Measurements from ENCODE around the gene ARX. TPM values are rescaled to one million over a fixed set of nuclear protein-coding genes. Genes with fewer than 3 reads are reported as not detected.

ARX gene
- total and polyA plus RNA-seq, 2 experiments from 2014 or later, result 0.11 TPM; not detected in 1

DNA sequence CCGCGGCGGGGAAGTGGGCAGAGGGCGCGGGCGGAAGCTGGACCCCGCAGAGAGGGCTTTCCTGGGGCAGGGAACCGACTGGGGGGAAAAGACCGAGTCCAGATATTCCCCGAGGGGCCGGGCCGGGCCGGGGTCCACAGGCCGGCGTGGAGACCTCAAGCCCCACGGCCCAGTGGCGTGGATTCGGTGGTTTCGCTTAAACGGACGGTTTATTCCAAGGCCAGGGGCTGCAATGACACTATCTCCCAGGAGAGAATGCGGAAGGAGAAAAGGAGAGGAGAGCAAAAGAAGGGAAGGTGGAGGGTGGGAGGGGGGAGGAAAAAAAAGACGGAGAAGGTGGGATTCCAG, 10.8 kb downstream of the ARX start:
- TF ChIP-seq, protein P1, sequence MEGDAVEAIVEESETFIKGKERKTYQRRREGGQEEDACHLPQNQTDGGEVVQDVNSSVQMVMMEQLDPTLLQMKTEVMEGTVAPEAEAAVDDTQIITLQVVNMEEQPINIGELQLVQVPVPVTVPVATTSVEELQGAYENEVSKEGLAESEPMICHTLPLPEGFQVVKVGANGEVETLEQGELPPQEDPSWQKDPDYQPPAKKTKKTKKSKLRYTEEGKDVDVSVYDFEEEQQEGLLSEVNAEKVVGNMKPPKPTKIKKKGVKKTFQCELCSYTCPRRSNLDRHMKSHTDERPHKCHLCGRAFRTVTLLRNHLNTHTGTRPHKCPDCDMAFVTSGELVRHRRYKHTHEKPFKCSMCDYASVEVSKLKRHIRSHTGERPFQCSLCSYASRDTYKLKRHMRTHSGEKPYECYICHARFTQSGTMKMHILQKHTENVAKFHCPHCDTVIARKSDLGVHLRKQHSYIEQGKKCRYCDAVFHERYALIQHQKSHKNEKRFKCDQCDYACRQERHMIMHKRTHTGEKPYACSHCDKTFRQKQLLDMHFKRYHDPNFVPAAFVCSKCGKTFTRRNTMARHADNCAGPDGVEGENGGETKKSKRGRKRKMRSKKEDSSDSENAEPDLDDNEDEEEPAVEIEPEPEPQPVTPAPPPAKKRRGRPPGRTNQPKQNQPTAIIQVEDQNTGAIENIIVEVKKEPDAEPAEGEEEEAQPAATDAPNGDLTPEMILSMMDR (IDR thresholded peaks at IDR 0.05; ENCODE audit: poor library complexity), result no peak
- TF ChIP-seq EZH2phosphoT487 (IDR thresholded peaks at IDR 0.05; ENCODE audit: low read depth, severe bottlenecking, unreplicated experiment) (peak; percentile 76), EZH2 (IDR thresholded peaks at IDR 0.05; ENCODE audit: borderline replicate concordance) (peak; percentile 41)

DNA sequence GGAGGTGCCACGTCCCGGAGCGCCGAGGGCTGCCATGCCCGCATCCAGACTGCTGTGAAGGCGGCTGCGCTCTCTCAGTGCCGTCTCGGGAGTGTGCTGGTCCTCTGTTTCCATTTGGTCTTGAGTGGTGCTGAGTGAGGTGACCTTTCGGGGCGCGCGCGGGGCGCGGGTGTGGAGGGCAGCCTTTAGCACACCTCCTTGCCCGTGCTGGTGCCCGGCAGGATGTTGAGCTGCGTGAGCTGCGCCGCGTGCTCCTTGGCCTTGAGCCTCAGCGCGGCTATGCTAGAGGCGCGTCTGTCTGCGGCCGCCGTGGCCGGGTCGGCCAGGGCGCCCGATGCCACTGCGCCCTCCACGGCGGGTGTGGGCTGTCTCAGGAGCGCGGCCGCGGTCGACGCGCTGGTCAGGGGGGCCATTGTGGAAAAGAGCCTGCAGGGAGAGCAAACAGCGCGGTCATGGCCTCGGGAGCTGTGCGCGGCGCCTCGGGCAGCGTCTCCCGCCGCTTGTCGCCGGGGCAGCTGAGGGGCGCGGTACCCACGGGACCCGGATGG, 11.2 kb downstream of the ARX start:
- Histone ChIP-seq H3K9me2 (replicated peaks; ENCODE audit: insufficient read depth) (no peaks in the 10 kb centered on the region), H3K4me2 (peak overlapping the region; percentile 83), H3K27me3 (peaks cover 96% of the 10 kb centered on the region), H2AFZ (peak overlapping the region; percentile 31), H4K20me1 (ENCODE audit: insufficient read depth, poor library complexity, severe bottlenecking) (no peaks in the 10 kb centered on the region), H3K4me3 (no peak overlapping the region), H3K36me3 (replicated peaks; ENCODE audit: insufficient read depth, low read depth) (no peaks in the 10 kb centered on the region), H3K4me1 (ENCODE audit: insufficient read depth) (peaks cover 33% of the 10 kb centered on the region), H3K9me3 (ENCODE audit: low read depth) (no peaks in the 10 kb centered on the region), H3K79me2 (no peaks in the 10 kb centered on the region), H3K27ac (no peak overlapping the region)
- TF ChIP-seq EZH2phosphoT487 (IDR thresholded peaks at IDR 0.05; ENCODE audit: low read depth, severe bottlenecking, unreplicated experiment) (no peak), EZH2 (IDR thresholded peaks at IDR 0.05; ENCODE audit: borderline replicate concordance) (peak; percentile 72)
- WGBS (ENCODE audit: low lambda C conversion rate, missing lambda C conversion rate), result 3% methylated on average over 50 of the region's 59 CpGs
- DNase-seq (ENCODE audit: low spot score), result no peak

More for the DNA sequence above, 10.8 kb downstream of the ARX start:
- no peaks in the 10 kb centered on the region for H3K9me3 ChIP-seq (ENCODE audit: low read depth)
- no peak for DNase-seq (ENCODE audit: low spot score)
- peak overlapping the region; percentile 40 for H2AFZ ChIP-seq
- H3K27ac ChIP-seq, result no peak overlapping the region
- H3K4me1 ChIP-seq (ENCODE audit: insufficient read depth), result peaks cover 33% of the 10 kb centered on the region
- 2% methylated on average over 21 of the region's 23 CpGs for WGBS (ENCODE audit: low lambda C conversion rate, missing lambda C conversion rate)
- H4K20me1 ChIP-seq (ENCODE audit: insufficient read depth, poor library complexity, severe bottlenecking), result no peaks in the 10 kb centered on the region
- no peaks in the 10 kb centered on the region for H3K79me2 ChIP-seq
- H3K4me2 ChIP-seq, result peak overlapping the region; percentile 83
- H3K4me3 ChIP-seq, result peak overlapping the region; percentile 4
- no peaks in the 10 kb centered on the region for H3K9me2 ChIP-seq (replicated peaks; ENCODE audit: insufficient read depth)
- H3K36me3 ChIP-seq (replicated peaks; ENCODE audit: insufficient read depth, low read depth), result no peaks in the 10 kb centered on the region
- peaks cover 96% of the 10 kb centered on the region for H3K27me3 ChIP-seq

DNA sequence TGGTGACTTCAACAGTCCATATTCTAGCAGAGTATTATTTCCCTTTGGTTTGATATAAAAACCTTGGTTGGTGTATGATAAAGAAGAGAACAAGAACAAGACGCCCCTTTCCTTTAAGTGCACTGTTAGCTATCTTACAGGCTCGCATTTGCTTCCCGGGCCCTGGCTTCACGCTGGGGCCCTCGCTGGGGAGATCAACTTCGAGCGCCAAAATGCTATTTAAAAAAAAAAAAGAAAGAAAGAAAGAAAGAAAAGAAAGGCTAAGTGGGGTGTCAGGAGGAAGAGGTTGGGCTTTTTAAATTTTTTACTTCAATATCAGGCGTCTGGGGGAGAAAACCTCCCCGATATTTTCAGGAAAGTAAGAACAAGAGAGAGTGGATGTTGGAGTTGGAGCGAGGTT, 11.7 kb downstream of the ARX start:
- no peak for DNase-seq (ENCODE audit: low spot score)
- Histone ChIP-seq H3K27ac (no peak overlapping the region), H4K20me1 (ENCODE audit: insufficient read depth, poor library complexity, severe bottlenecking) (no peaks in the 10 kb centered on the region), H3K4me3 (no peak overlapping the region), H3K4me1 (ENCODE audit: insufficient read depth) (peaks cover 33% of the 10 kb centered on the region), H3K79me2 (no peaks in the 10 kb centered on the region), H3K27me3 (peaks cover 95% of the 10 kb centered on the region), H3K4me2 (peak overlapping the region; percentile 83), H3K9me3 (ENCODE audit: low read depth) (no peaks in the 10 kb centered on the region), H3K36me3 (replicated peaks; ENCODE audit: insufficient read depth, low read depth) (no peaks in the 10 kb centered on the region), H3K9me2 (replicated peaks; ENCODE audit: insufficient read depth) (no peaks in the 10 kb centered on the region), H2AFZ (no peak overlapping the region)
- TF ChIP-seq EZH2 (IDR thresholded peaks at IDR 0.05; ENCODE audit: borderline replicate concordance) (no peak), EZH2phosphoT487 (IDR thresholded peaks at IDR 0.05; ENCODE audit: low read depth, severe bottlenecking, unreplicated experiment) (no peak)
- TF ChIP-seq, protein P1 (IDR thresholded peaks at IDR 0.05; ENCODE audit: poor library complexity), result no peak
- WGBS (ENCODE audit: low lambda C conversion rate, missing lambda C conversion rate), result 0% methylated on average over 10 of the region's 10 CpGs

DNA sequence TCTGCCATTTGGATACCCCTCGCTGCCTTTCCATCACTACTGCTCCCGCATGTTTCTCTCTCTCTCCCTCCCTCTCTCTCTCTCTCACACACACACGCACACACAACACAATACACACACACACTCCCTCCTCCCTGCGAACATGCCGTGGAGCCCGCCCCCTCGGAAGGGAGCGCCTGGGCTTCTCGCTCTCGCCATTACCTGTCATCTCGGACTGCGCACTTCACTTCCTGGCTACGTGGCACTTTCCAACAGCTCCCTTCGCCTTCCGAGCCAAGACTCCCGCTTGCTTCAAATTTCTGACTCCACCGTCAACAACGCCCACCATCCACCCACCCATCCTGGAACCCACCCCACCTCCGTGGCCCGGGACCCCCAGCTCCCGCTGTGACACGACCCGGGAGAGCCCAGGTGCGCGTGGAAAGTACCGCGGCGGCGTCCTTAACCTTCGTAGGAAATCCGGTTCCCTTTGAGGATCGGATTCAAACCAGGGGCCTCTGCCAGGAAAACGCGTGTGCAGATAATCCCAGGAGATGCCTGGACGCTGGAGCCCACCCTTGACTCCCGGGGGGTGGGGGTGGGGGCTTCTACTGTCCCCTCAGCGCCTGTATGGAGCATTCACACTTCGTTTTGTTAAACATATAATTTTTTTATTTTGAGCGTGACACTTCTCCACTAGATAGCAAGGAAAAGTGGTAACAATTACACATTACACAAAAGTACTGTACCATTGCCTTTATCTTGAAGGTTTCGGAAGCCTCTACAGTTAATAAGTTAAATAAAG, 12.5 kb downstream of the ARX start:
- H3K36me3 ChIP-seq (replicated peaks; ENCODE audit: insufficient read depth, low read depth), result no peaks in the 10 kb centered on the region
- TF ChIP-seq EZH2 (IDR thresholded peaks at IDR 0.05; ENCODE audit: borderline replicate concordance), result peak; percentile 86
- TF ChIP-seq, protein P1 (IDR thresholded peaks at IDR 0.05; ENCODE audit: poor library complexity), result no peak
- TF ChIP-seq EZH2phosphoT487 (IDR thresholded peaks at IDR 0.05; ENCODE audit: low read depth, severe bottlenecking, unreplicated experiment), result peak; percentile 70
- H3K9me3 ChIP-seq (ENCODE audit: low read depth), result no peaks in the 10 kb centered on the region
- whole genome bisulfite sequencing (ENCODE audit: low lambda C conversion rate, missing lambda C conversion rate), result 3% methylated on average over 28 of the region's 40 CpGs
- no peaks in the 10 kb centered on the region for H3K79me2 ChIP-seq
- H3K4me2 ChIP-seq, result peak overlapping the region; percentile 94
- peaks cover 33% of the 10 kb centered on the region for H3K4me1 ChIP-seq (ENCODE audit: insufficient read depth)
- peaks cover 87% of the 10 kb centered on the region for H3K27me3 ChIP-seq
- peak overlapping the region; percentile 78 for H2AFZ ChIP-seq
- peak overlapping the region; percentile 21 for H3K4me3 ChIP-seq
- no peak overlapping the region for H3K27ac ChIP-seq
- no peaks in the 10 kb centered on the region for H3K9me2 ChIP-seq (replicated peaks; ENCODE audit: insufficient read depth)
- peak; percentile 62 for DNase-seq (ENCODE audit: low spot score)
- H4K20me1 ChIP-seq (ENCODE audit: insufficient read depth, poor library complexity, severe bottlenecking), result no peaks in the 10 kb centered on the region

Data from hepatocyte (in vitro differentiated cells).